ENCODE measurements around the gene CEACAM16.

DNA sequence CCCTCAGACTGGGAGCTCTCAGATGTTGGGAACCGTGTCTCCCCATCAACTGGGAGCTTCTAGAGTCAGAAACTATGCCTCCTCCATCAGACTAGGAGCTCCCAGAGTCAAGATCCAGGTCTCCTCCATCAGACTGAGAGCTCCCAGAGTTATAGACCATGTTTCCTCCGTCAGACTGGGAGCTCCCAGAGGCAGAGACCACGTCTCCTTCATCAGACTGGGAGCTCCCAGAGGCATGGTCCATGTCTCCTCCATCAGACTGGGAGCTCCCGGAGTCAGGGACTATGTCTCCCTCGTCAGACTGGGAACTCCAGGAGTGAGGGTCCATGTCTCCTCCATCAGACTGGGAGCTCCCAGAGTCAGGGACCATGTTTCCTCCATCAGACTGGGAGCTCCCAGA lies 10.0 kb downstream of the CEACAM16 start:
- TF ChIP-seq, protein P1, sequence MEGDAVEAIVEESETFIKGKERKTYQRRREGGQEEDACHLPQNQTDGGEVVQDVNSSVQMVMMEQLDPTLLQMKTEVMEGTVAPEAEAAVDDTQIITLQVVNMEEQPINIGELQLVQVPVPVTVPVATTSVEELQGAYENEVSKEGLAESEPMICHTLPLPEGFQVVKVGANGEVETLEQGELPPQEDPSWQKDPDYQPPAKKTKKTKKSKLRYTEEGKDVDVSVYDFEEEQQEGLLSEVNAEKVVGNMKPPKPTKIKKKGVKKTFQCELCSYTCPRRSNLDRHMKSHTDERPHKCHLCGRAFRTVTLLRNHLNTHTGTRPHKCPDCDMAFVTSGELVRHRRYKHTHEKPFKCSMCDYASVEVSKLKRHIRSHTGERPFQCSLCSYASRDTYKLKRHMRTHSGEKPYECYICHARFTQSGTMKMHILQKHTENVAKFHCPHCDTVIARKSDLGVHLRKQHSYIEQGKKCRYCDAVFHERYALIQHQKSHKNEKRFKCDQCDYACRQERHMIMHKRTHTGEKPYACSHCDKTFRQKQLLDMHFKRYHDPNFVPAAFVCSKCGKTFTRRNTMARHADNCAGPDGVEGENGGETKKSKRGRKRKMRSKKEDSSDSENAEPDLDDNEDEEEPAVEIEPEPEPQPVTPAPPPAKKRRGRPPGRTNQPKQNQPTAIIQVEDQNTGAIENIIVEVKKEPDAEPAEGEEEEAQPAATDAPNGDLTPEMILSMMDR (IDR thresholded peaks at IDR 0.05 in 8 of 11, conservative IDR thresholded peaks at IDR 0.05 in 3 of 11) = no peak
- no peak for TF ChIP-seq POLR2A (IDR thresholded peaks at IDR 0.05)
